ENCODE results near the gene TRIM58. TPM values are rescaled to one million over a fixed set of nuclear protein-coding genes. Genes with fewer than 3 reads are reported as not detected.

TRIM58 gene
- total RNA-seq, 1 experiment from 2014 or later, result not detected

DNA sequence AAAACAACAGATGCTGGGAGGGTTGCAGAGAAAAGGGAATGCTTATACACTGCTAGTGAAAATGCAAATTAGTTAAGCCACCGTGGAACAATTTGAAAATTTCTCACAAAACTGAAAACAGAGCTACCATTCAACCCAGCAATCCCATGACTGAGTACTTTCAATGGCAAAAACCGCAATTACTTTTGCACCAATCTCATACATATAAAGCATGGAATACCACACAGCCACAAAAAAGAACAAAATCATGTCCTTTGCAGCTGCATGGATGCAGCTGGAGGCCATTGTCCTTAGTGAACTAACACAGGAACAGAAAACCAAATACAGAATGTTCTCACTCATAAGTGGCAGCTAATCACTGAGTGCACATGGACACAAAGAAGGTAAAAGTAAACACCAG is 56.8 kb downstream of the TRIM58 start:
- ChIA-PET POLR2A (no interaction called here), CTCF (no interaction called here)
- Histone ChIP-seq H3K4me1 (ENCODE audit: control insufficient read depth, insufficient read depth, low read length) (no peaks in the 10 kb centered on the region), H3K27ac (ENCODE audit: low read length) (no peak overlapping the region), H3K27me3 (ENCODE audit: control insufficient read depth, insufficient read depth, low read length) (no peaks in the 10 kb centered on the region), H3K36me3 (ENCODE audit: control insufficient read depth, insufficient read depth, low read length) (no peaks in the 10 kb centered on the region), H3K4me3 (ENCODE audit: low read depth in 2 of 2, low read length in 2 of 2) (no peak overlapping the region), H3K9me3 (ENCODE audit: control insufficient read depth, insufficient read depth, low read depth, low read length) (no peaks in the 10 kb centered on the region)
- no peak for DNase-seq (ENCODE audit: low read depth, low spot score)
- BruUV-seq (replicated peaks), result no TSS peak
- in situ Hi-C loops (cut with HindIII; ENCODE audit: low pct_unique_long_range_greater_than_20kb, low sequenced_read_pairs) (no loop called here), intact Hi-C loops (cut with micrococcal nuclease; ENCODE audit: unreplicated experiment) (loop anchor here (10.0 kb wide), 1 partner anchor 59 kb away; the partner anchor contains the start of gene TRIM58)
- no peak for ATAC-seq
- no peak for TF ChIP-seq SIN3A (IDR thresholded peaks at IDR 0.05; ENCODE audit: borderline replicate concordance, insufficient read depth, low read depth, low read length)
- TF ChIP-seq, protein P1, sequence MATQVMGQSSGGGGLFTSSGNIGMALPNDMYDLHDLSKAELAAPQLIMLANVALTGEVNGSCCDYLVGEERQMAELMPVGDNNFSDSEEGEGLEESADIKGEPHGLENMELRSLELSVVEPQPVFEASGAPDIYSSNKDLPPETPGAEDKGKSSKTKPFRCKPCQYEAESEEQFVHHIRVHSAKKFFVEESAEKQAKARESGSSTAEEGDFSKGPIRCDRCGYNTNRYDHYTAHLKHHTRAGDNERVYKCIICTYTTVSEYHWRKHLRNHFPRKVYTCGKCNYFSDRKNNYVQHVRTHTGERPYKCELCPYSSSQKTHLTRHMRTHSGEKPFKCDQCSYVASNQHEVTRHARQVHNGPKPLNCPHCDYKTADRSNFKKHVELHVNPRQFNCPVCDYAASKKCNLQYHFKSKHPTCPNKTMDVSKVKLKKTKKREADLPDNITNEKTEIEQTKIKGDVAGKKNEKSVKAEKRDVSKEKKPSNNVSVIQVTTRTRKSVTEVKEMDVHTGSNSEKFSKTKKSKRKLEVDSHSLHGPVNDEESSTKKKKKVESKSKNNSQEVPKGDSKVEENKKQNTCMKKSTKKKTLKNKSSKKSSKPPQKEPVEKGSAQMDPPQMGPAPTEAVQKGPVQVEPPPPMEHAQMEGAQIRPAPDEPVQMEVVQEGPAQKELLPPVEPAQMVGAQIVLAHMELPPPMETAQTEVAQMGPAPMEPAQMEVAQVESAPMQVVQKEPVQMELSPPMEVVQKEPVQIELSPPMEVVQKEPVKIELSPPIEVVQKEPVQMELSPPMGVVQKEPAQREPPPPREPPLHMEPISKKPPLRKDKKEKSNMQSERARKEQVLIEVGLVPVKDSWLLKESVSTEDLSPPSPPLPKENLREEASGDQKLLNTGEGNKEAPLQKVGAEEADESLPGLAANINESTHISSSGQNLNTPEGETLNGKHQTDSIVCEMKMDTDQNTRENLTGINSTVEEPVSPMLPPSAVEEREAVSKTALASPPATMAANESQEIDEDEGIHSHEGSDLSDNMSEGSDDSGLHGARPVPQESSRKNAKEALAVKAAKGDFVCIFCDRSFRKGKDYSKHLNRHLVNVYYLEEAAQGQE (IDR thresholded peaks at IDR 0.05; ENCODE audit: insufficient read depth in 1 of 2, low read depth in 2 of 2, low read length in 1 of 2), result no peak
- no peak for TF ChIP-seq POLR2AphosphoS5 (IDR thresholded peaks at IDR 0.05; ENCODE audit: low read depth, low read length)
- TF ChIP-seq, protein P2, sequence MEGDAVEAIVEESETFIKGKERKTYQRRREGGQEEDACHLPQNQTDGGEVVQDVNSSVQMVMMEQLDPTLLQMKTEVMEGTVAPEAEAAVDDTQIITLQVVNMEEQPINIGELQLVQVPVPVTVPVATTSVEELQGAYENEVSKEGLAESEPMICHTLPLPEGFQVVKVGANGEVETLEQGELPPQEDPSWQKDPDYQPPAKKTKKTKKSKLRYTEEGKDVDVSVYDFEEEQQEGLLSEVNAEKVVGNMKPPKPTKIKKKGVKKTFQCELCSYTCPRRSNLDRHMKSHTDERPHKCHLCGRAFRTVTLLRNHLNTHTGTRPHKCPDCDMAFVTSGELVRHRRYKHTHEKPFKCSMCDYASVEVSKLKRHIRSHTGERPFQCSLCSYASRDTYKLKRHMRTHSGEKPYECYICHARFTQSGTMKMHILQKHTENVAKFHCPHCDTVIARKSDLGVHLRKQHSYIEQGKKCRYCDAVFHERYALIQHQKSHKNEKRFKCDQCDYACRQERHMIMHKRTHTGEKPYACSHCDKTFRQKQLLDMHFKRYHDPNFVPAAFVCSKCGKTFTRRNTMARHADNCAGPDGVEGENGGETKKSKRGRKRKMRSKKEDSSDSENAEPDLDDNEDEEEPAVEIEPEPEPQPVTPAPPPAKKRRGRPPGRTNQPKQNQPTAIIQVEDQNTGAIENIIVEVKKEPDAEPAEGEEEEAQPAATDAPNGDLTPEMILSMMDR (IDR thresholded peaks at IDR 0.05), result no peak
- no peak for TF ChIP-seq TCF7L2 (IDR thresholded peaks at IDR 0.05; ENCODE audit: low read depth, low read length)

DNA sequence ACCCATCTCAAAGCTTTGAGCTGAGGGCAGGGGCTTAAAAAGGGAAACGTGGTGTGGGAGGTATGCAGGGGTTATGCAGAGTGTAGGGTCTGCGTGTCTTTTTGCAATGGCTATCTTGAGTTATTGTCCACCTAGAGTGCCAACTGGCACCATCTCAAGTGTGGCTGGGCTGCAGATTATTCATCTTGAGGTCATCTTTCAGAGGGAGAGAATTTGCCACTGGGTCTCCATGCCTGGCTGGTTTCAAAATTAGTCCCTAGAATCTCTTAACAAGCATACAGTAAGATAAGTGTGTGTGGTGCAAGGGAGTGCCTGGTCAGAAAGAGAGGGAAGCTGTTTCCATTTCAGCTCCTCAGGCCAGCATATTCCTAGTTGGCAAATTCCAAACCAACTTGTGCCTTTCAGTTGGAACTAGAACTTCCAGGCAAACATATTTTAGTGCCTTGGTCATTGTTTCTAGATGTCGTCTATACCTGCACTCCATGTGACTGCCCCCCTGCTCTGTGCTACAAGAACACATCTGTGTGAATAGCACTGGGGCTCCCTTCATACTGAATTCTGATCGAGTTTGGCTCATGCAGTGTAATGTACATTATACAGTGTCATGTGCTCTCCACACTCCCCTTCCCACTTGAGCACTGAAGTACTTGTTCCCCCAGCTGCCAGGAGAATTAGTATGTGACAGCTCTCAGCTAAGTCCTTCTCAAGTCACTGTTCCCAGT is 58.1 kb downstream of the TRIM58 start:
- CTCF ChIA-PET, result no interaction called here
- no peak for DNase-seq (ENCODE audit: low read depth, low spot score)
- Histone ChIP-seq H3K9me3 (ENCODE audit: control insufficient read depth, insufficient read depth, low read depth, low read length) (no peaks in the 10 kb centered on the region), H3K36me3 (ENCODE audit: control insufficient read depth, insufficient read depth, low read length) (no peaks in the 10 kb centered on the region), H3K27ac (ENCODE audit: low read length) (no peak overlapping the region), H3K4me3 (ENCODE audit: low read depth in 2 of 2, low read length in 2 of 2) (no peak overlapping the region), H3K4me1 (ENCODE audit: control insufficient read depth, insufficient read depth, low read length) (no peaks in the 10 kb centered on the region), H3K27me3 (ENCODE audit: control insufficient read depth, insufficient read depth, low read length) (no peaks in the 10 kb centered on the region)
- in situ Hi-C loops (cut with HindIII; ENCODE audit: low pct_unique_long_range_greater_than_20kb, low sequenced_read_pairs) (no loop called here), intact Hi-C loops (cut with micrococcal nuclease; ENCODE audit: unreplicated experiment) (loop anchor here (10.0 kb wide), 1 partner anchor 60 kb away; the partner anchor contains the start of gene TRIM58)
- no peak; the same call in 1 of the 2 replicates for ATAC-seq
- no TSS peak for BruUV-seq (replicated peaks)
- POLR2A ChIA-PET, result no interaction called here
- TF ChIP-seq, protein P2 (IDR thresholded peaks at IDR 0.05), result no peak
- TF ChIP-seq TCF7L2 (IDR thresholded peaks at IDR 0.05; ENCODE audit: low read depth, low read length) (no peak), POLR2AphosphoS5 (IDR thresholded peaks at IDR 0.05; ENCODE audit: low read depth, low read length) (no peak), SIN3A (IDR thresholded peaks at IDR 0.05; ENCODE audit: borderline replicate concordance, insufficient read depth, low read depth, low read length) (no peak)
- TF ChIP-seq, protein P1 (IDR thresholded peaks at IDR 0.05; ENCODE audit: insufficient read depth in 1 of 2, low read depth in 2 of 2, low read length in 1 of 2), result no peak

Data from Panc1 (cell line).